Left ventricle myocardium inferior (tissue), 1 donor: ENCODE data around the gene ARFRP1. TPM values are rescaled to one million over a fixed set of nuclear protein-coding genes. Genes with fewer than 3 reads are reported as not detected.

Source experiments
- DNase-seq: peaks from one replicate; pipeline ENCODE4 v3.0.0-alpha.2; 2020
- H3K27ac ChIP-seq: fragments of 200-600 bp; replicated peaks from 2 replicates; pipeline ENCODE4 v1.8.0; 2021
- H3K27me3 ChIP-seq: fragments of 200-600 bp; 2 replicates; pipeline ENCODE4 v1.8.0; 2021; ENCODE audit warnings: low read depth
- H3K36me3 ChIP-seq: fragments of 200-600 bp; 2 replicates; pipeline ENCODE4 v1.8.0; 2021
- H3K4me1 ChIP-seq: fragments of 200-600 bp; 2 replicates; pipeline ENCODE4 v1.8.0; 2021
- H3K4me3 ChIP-seq: fragments of 200-600 bp; 2 replicates; pipeline ENCODE4 v1.8.0; 2021; ENCODE audit warnings: mild to moderate bottlenecking, moderate library complexity
- H3K9me3 ChIP-seq: fragments of 200-600 bp; replicated peaks from 2 replicates; pipeline ENCODE4 v1.8.0; 2021
- intact Hi-C: fragments of 100-400 bp; cut with micrococcal nuclease; formaldehyde crosslinking; loops from one replicate; pipeline ENCODE4 v1.11.0; 2022
- total RNA-seq: library from RNA; stranded (reverse); fragmentation: NEBNext Ultra II Directional; extraction: Animal tissue kit (Norgen Biotek cat#: 25700); gene quantifications from one replicate; pipeline ENCODE4 v1.2.1, GENCODE V29; 2021
- TF ChIP-seq, protein P1 (sequence below): fragments of 200-600 bp; IDR thresholded peaks from 2 replicates; pipeline ENCODE4 v1.8.0; 2021; ENCODE audit warnings: antibody characterized with exemption, mild to moderate bottlenecking, borderline replicate concordance
- donor health status: DM: no; HTN: yes; CAD: no; lungs with severe emphysema.

Gene ARFRP1
- total RNA-seq, 1 donor from 2014 or later = 37.1 TPM

GRCh38 chr20:63752411-63753101 lies 44.8 kb upstream of the ARFRP1 start:
- intact Hi-C loops = no loop called here
- Histone ChIP-seq H3K27ac (no peak overlapping the region), H3K4me3 (no peak overlapping the region), H3K9me3 (no peaks in the 10 kb centered on the region), H3K27me3 (no peaks in the 10 kb centered on the region), H3K36me3 (peaks cover 35% of the 10 kb centered on the region), H3K4me1 (peaks cover 13% of the 10 kb centered on the region)
- no peak for DNase-seq
- TF ChIP-seq, protein P1, sequence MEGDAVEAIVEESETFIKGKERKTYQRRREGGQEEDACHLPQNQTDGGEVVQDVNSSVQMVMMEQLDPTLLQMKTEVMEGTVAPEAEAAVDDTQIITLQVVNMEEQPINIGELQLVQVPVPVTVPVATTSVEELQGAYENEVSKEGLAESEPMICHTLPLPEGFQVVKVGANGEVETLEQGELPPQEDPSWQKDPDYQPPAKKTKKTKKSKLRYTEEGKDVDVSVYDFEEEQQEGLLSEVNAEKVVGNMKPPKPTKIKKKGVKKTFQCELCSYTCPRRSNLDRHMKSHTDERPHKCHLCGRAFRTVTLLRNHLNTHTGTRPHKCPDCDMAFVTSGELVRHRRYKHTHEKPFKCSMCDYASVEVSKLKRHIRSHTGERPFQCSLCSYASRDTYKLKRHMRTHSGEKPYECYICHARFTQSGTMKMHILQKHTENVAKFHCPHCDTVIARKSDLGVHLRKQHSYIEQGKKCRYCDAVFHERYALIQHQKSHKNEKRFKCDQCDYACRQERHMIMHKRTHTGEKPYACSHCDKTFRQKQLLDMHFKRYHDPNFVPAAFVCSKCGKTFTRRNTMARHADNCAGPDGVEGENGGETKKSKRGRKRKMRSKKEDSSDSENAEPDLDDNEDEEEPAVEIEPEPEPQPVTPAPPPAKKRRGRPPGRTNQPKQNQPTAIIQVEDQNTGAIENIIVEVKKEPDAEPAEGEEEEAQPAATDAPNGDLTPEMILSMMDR = no peak

- no peaks in the 10 kb centered on the region for H3K9me3 ChIP-seq
- no peak overlapping the region for H3K4me3 ChIP-seq
- intact Hi-C loops = no loop called here
- H3K27me3 ChIP-seq = no peaks in the 10 kb centered on the region
- peaks cover 39% of the 10 kb centered on the region for H3K36me3 ChIP-seq
- TF ChIP-seq, protein P1 = no peak
- no peak for DNase-seq
- peaks cover 15% of the 10 kb centered on the region for H3K4me1 ChIP-seq
- H3K27ac ChIP-seq = no peak overlapping the region
Observed at GRCh38 chr20:63751471-63752271, 43.9 kb upstream of the ARFRP1 start.

- Histone ChIP-seq H3K36me3 (peaks cover 46% of the 10 kb centered on the region), H3K4me1 (peaks cover 15% of the 10 kb centered on the region), H3K27ac (no peak overlapping the region), H3K9me3 (no peaks in the 10 kb centered on the region), H3K4me3 (no peak overlapping the region), H3K27me3 (no peaks in the 10 kb centered on the region)
- TF ChIP-seq, protein P1 = no peak
- intact Hi-C loops = no loop called here
- no peak for DNase-seq
Observed at GRCh38 chr20:63750807-63751470, 43.2 kb upstream of the ARFRP1 start.

DNA sequence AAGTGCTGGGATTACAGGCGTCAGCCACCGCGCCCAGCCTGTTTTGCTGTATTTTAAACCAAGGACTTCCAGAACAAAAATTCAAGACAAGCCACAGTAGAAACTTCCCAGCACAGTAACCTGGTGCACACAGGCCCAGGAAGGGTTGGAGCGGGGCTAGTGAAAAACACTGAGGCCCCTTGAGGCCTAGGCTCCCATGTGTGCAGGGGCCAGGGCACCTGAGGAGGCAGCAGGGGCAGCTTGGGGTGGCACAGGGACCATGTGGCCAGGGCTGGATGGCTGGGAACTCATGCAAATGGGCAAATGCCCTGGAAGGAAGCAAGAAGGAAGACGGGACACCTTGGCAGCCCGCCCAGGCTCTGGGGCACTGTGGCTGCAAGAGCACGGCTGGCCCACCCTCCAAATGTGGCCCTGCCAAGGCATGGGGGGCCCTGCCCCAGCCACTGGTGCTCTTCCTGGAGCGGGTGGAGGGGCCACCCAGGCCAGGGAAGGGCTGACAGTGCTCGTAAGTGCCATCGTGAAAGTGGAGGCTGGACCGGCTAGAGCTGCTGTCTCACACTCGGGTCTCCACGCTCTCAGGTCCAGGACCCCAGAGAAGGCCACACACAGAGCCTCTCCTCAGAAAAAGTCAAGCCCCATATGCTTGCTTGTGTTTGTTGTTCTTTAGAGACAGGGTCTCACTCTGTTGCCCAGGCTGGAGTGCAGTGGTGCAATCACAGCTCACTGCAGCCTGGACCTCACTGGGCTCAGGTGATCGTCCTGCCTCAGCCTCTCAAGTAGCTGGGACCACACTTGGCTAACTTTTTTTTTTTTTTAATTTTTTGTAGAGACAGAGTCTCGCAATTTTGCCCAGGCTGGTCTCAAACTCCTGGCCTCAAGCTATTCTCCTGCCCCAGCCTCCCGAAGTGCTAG lies 42.1 kb upstream of the ARFRP1 start:
- Histone ChIP-seq H3K9me3 (no peaks in the 10 kb centered on the region), H3K27me3 (no peaks in the 10 kb centered on the region), H3K27ac (no peak overlapping the region), H3K4me1 (peaks cover 15% of the 10 kb centered on the region), H3K4me3 (no peak overlapping the region), H3K36me3 (peaks cover 47% of the 10 kb centered on the region)
- no peak for DNase-seq
- intact Hi-C loops = no loop called here
- TF ChIP-seq, protein P1 = no peak

- TF ChIP-seq, protein P1 = no peak
- Histone ChIP-seq H3K27ac (no peak overlapping the region), H3K27me3 (no peaks in the 10 kb centered on the region), H3K4me1 (peaks cover 13% of the 10 kb centered on the region), H3K36me3 (peaks cover 55% of the 10 kb centered on the region), H3K9me3 (no peaks in the 10 kb centered on the region), H3K4me3 (no peak overlapping the region)
- intact Hi-C loops = no loop called here
- no peak for DNase-seq
Observed at GRCh38 chr20:63748934-63749270, 41.1 kb upstream of the ARFRP1 start.
